HCT116 (cell line): ENCODE data around the gene APOA5. TPM values are rescaled to one million over a fixed set of nuclear protein-coding genes. Genes with fewer than 3 reads are reported as not detected.

Experiments
- ATAC-seq: fragments of 200-7000 bp; cut with Tn5 transposase; 2 replicates; pipeline ENCODE4 v1.9.1; 2020; ENCODE audit warnings: mild to moderate bottlenecking, moderate library complexity
- BruUV-seq: library from RNA; stranded (reverse); fragments of 400-500 nt; replicated peaks from 2 replicates; lab custom pipeline; 2021; lab: Mats Ljungman, UMichigan
- CTCF ChIA-PET: fragments of 300-600 bp; sonication (Branson Sonifier 250); formaldehyde crosslinking; loops from one replicate; lab custom pipeline; 2021; ENCODE audit warnings: antibody characterized with exemption; lab: Charles Lee
- POLR2A ChIA-PET: fragments of 300-600, 350-600 bp; sonication (Branson Sonifier 250); formaldehyde crosslinking; loops from one replicate; lab custom pipeline; 2021; ENCODE audit warnings: antibody characterized with exemption; lab: Charles Lee
- RAD21 ChIA-PET, 2 experiments: fragments of 300-600 bp; sonication (Branson Sonifier 250); formaldehyde crosslinking; loops; one replicate each; lab custom pipeline; 2023; ENCODE audit warnings: low total read pairs in 2 of 2; ENCODE audit not compliant: uncharacterized antibody in 2 of 2, unreplicated experiment in 2 of 2, low non-redundant PET in 1 of 2; lab: Charles Lee
- DNase-seq: peaks from one replicate; pipeline ENCODE4 v3.0.0-alpha.2; 2010; ENCODE audit warnings: low read depth, low spot score
- H2AFZ ChIP-seq: fragments of 200-600 bp; shearing (Covaris generic), sonication (generic); 2 replicates; pipeline ENCODE4 v1.6.1; 2017; ENCODE audit warnings: low read depth, mixed run types, mixed read lengths, antibody characterized with exemption, low read length; ENCODE audit not compliant: poor library complexity, severe bottlenecking
- H3K27ac ChIP-seq: 2 replicates; pipeline ENCODE4 v1.5.1; 2012; ENCODE audit warnings: low read depth, low read length
- H3K27me3 ChIP-seq: fragments of 200-600 bp; sonication (generic); 2 replicates; pipeline ENCODE4 v1.6.1; 2016; ENCODE audit warnings: mixed run types, low read length, mixed read lengths; ENCODE audit not compliant: insufficient read depth
- H3K36me3 ChIP-seq, 2 experiments: fragments of 200-500 bp in 1 of 2; fragments of 200-600 bp in 1 of 2; sonication (Bioruptor generic) in 1 of 2; sonication (generic) in 1 of 2; 2 replicates each; pipeline versions ENCODE4 v1.5.1 to v1.6.1; 2014 to 2016; ENCODE audit warnings: low read length in 2 of 2, inconsistent platforms in 1 of 2, mixed read lengths in 1 of 2, mixed run types in 1 of 2; ENCODE audit not compliant: insufficient read depth in 2 of 2, control insufficient read depth in 1 of 2
- H3K4me1 ChIP-seq, 2 experiments: fragments of 200-600 bp in 1 of 2; sonication (generic) in 1 of 2; 2 replicates each; pipeline versions ENCODE4 v1.5.1 to v1.6.1; 2012 to 2017; ENCODE audit warnings: low read length in 2 of 2, inconsistent platforms in 1 of 2, mild to moderate bottlenecking in 1 of 2, mixed read lengths in 1 of 2, mixed run types in 1 of 2, moderate library complexity in 1 of 2; ENCODE audit not compliant: insufficient read depth in 2 of 2, control insufficient read depth in 1 of 2
- H3K4me2 ChIP-seq: fragments of 200-600 bp; sonication (generic); 2 replicates; pipeline ENCODE4 v1.6.1; 2017; ENCODE audit warnings: mixed run types, low read length, mixed read lengths
- H3K4me3 ChIP-seq, 2 experiments: fragments of 200-600 bp in 1 of 2; sonication (generic) in 1 of 2; replicated peaks in 1 of 2; 2 replicates each; pipeline ENCODE4 v1.5.1; 2011 to 2016; ENCODE audit warnings: low read length in 2 of 2, control low read depth in 1 of 2, low read depth in 1 of 2, mild to moderate bottlenecking in 1 of 2, mixed read lengths in 1 of 2, mixed run types in 1 of 2
- H3K79me2 ChIP-seq: fragments of 200-600 bp; sonication (generic); 2 replicates; pipeline ENCODE4 v1.6.1; 2017; ENCODE audit warnings: mild to moderate bottlenecking, mixed run types, low read length, moderate library complexity, mixed read lengths; ENCODE audit not compliant: insufficient read depth
- H3K9ac ChIP-seq: fragments of 200-600 bp; sonication (generic); 2 replicates; pipeline ENCODE4 v1.6.1; 2016; ENCODE audit warnings: low read length, mixed read lengths
- H3K9me2 ChIP-seq: fragments of 200-600 bp; sonication (generic), shearing (Covaris generic); 2 replicates; pipeline ENCODE4 v1.6.1; 2017; ENCODE audit warnings: mixed run types, mild to moderate bottlenecking, moderate library complexity; ENCODE audit not compliant: insufficient read depth
- H3K9me3 ChIP-seq, 2 experiments: fragments of 200-500 bp in 1 of 2; fragments of 200-600 bp in 1 of 2; sonication (Bioruptor generic) in 1 of 2; sonication (generic) in 1 of 2; 2 replicates each; pipeline ENCODE4 v1.6.1; 2014 to 2017; ENCODE audit warnings: low read length in 2 of 2, mixed read lengths in 2 of 2, inconsistent platforms in 1 of 2, low read depth in 1 of 2, mild to moderate bottlenecking in 1 of 2, mixed run types in 1 of 2, moderate library complexity in 1 of 2; ENCODE audit not compliant: control insufficient read depth in 1 of 2, insufficient read depth in 1 of 2
- H4K20me1 ChIP-seq: fragments of 200-600 bp; sonication (generic), shearing (Covaris generic); 2 replicates; pipeline ENCODE4 v1.6.1; 2017; ENCODE audit warnings: mixed run types, mild to moderate bottlenecking, moderate library complexity; ENCODE audit not compliant: insufficient read depth
- CBX3 ChIP-seq: IDR thresholded peaks from 2 replicates; pipeline ENCODE4 v1.6.1; 2012; ENCODE audit warnings: low read depth
- CTCF ChIP-seq, 3 experiments: fragments of 200-600 bp in 1 of 3; sonication (generic) in 1 of 3; IDR thresholded peaks in 2 of 3; conservative IDR thresholded peaks in 1 of 3; 2 replicates each; pipeline ENCODE4 v1.5.1; 2012 to 2017; ENCODE audit warnings: low read depth in 2 of 3, low read length in 2 of 3, antibody characterized with exemption in 1 of 3, borderline replicate concordance in 1 of 3, control low read depth in 1 of 3, mild to moderate bottlenecking in 1 of 3, mixed read lengths in 1 of 3, mixed run types in 1 of 3, moderate library complexity in 1 of 3; ENCODE audit not compliant: insufficient read depth in 1 of 3
- EGR1 ChIP-seq: IDR thresholded peaks from 2 replicates; pipeline ENCODE4 v1.6.1; 2012; ENCODE audit warnings: low read depth
- ELF1 ChIP-seq: IDR thresholded peaks from 2 replicates; pipeline ENCODE4 v1.6.1; 2012; ENCODE audit warnings: low read depth, borderline replicate concordance
- EZH2 ChIP-seq: fragments of 200-600 bp; sonication (generic); IDR thresholded peaks from 2 replicates; pipeline ENCODE4 v1.6.1; 2017; ENCODE audit warnings: antibody characterized with exemption, mixed run types
- EZH2phosphoT487 ChIP-seq: fragments of 200-600 bp; IDR thresholded peaks from 2 replicates; pipeline ENCODE4 v1.6.1; 2018; ENCODE audit warnings: antibody characterized with exemption, borderline replicate concordance
- JUND ChIP-seq: IDR thresholded peaks from 2 replicates; pipeline ENCODE4 v1.6.1; 2012
- POLR2A ChIP-seq: IDR thresholded peaks from 2 replicates; pipeline ENCODE4 v1.7.0; 2011; ENCODE audit warnings: borderline replicate concordance; ENCODE audit not compliant: insufficient read depth, insufficient read length; ENCODE audit errors: extremely low read depth
- POLR2AphosphoS5 ChIP-seq: IDR thresholded peaks from 2 replicates; pipeline ENCODE4 v1.6.1; 2011; ENCODE audit warnings: mild to moderate bottlenecking, low read depth, low read length, moderate library complexity
- RAD21 ChIP-seq: IDR thresholded peaks from 2 replicates; pipeline ENCODE4 v1.6.1; 2012; ENCODE audit warnings: low read depth, mild to moderate bottlenecking
- SIN3A ChIP-seq: IDR thresholded peaks from 2 replicates; pipeline ENCODE4 v1.6.1; 2012; ENCODE audit warnings: low read depth
- TCF7L2 ChIP-seq: IDR thresholded peaks from 2 replicates; pipeline ENCODE4 v1.7.0; 2011; ENCODE audit warnings: borderline replicate concordance, inconsistent platforms; ENCODE audit not compliant: insufficient read depth, insufficient read length; ENCODE audit errors: extremely low read depth
- YY1 ChIP-seq: IDR thresholded peaks from 2 replicates; pipeline ENCODE4 v1.6.1; 2011; ENCODE audit warnings: low read length, low read depth, moderate library complexity, mild to moderate bottlenecking; ENCODE audit not compliant: insufficient replicate concordance; ENCODE audit errors: extremely low read depth
- ZBTB33 ChIP-seq: IDR thresholded peaks from 2 replicates; pipeline ENCODE4 v1.6.1; 2011; ENCODE audit warnings: mild to moderate bottlenecking, low read length, moderate library complexity; ENCODE audit not compliant: insufficient replicate concordance; ENCODE audit errors: extremely low read depth
- ZFX ChIP-seq: fragments of 450-650 bp; IDR thresholded peaks from 2 replicates; pipeline ENCODE4 v1.6.1; 2017
- ZNF274 ChIP-seq: fragments of 200-500 bp; sonication (Bioruptor generic); IDR thresholded peaks from 2 replicates; pipeline ENCODE4 v1.6.1; 2014; ENCODE audit warnings: mild to moderate bottlenecking, low read depth, low read length, inconsistent platforms
- intact Hi-C: fragments of 100-400 bp; cut with micrococcal nuclease; formaldehyde crosslinking; loops from 2 replicates; pipeline ENCODE4 v1.10.0; 2022
- total RNA-seq: library from RNA; stranded (reverse); gene quantifications from one replicate; pipeline ENCODE4 v1.2.1, GENCODE V29; 2021; ENCODE audit not compliant: unreplicated experiment
- TF ChIP-seq, protein P1 (sequence below): IDR thresholded peaks from 2 replicates; pipeline ENCODE4 v1.6.1; 2012; ENCODE audit warnings: low read depth
- TF ChIP-seq, protein P2 (sequence below): IDR thresholded peaks from 2 replicates; pipeline ENCODE4 v1.6.1; 2012
- TF ChIP-seq, protein P3 (sequence below): IDR thresholded peaks from 2 replicates; pipeline ENCODE4 v1.6.1; 2012

APOA5 gene
- total RNA-seq, 1 experiment from 2014 or later: 0.12 TPM

- Histone ChIP-seq H3K9me3 (no peaks in the 10 kb centered on the region), H3K9ac (no peak overlapping the region), H3K79me2 (no peaks in the 10 kb centered on the region), H3K4me3 (no peak overlapping the region), H3K36me3 (no peaks in the 10 kb centered on the region), H3K4me1 (no peaks in the 10 kb centered on the region), H3K27ac (no peak overlapping the region), H4K20me1 (no peaks in the 10 kb centered on the region), H3K27me3 (no peaks in the 10 kb centered on the region), H3K4me2 (no peak overlapping the region), H2AFZ (no peak overlapping the region), H3K9me2 (no peaks in the 10 kb centered on the region)
- BruUV-seq: no TSS peak
- ATAC-seq (no peak), DNase-seq (no peak)
- ChIA-PET CTCF (no interaction called here), POLR2A (no interaction called here), RAD21 (no interaction called here)
- intact Hi-C loops: no loop called here
- TF ChIP-seq JUND (no peak), POLR2AphosphoS5 (no peak), CTCF (IDR thresholded peaks at IDR 0.05 in 2 of 3, conservative IDR thresholded peaks at IDR 0.05 in 1 of 3; ENCODE audit: borderline replicate concordance in 1 of 3, insufficient read depth in 1 of 3, low read depth in 2 of 3, low read length in 2 of 3) (no peak), POLR2A (no peak), ZNF274 (no peak), CBX3 (no peak), RAD21 (no peak), YY1 (no peak), EZH2 (no peak), SIN3A (no peak), ZBTB33 (no peak), TCF7L2 (no peak), ELF1 (no peak), EZH2phosphoT487 (no peak), ZFX (no peak), EGR1 (no peak)
- TF ChIP-seq, protein P1, sequence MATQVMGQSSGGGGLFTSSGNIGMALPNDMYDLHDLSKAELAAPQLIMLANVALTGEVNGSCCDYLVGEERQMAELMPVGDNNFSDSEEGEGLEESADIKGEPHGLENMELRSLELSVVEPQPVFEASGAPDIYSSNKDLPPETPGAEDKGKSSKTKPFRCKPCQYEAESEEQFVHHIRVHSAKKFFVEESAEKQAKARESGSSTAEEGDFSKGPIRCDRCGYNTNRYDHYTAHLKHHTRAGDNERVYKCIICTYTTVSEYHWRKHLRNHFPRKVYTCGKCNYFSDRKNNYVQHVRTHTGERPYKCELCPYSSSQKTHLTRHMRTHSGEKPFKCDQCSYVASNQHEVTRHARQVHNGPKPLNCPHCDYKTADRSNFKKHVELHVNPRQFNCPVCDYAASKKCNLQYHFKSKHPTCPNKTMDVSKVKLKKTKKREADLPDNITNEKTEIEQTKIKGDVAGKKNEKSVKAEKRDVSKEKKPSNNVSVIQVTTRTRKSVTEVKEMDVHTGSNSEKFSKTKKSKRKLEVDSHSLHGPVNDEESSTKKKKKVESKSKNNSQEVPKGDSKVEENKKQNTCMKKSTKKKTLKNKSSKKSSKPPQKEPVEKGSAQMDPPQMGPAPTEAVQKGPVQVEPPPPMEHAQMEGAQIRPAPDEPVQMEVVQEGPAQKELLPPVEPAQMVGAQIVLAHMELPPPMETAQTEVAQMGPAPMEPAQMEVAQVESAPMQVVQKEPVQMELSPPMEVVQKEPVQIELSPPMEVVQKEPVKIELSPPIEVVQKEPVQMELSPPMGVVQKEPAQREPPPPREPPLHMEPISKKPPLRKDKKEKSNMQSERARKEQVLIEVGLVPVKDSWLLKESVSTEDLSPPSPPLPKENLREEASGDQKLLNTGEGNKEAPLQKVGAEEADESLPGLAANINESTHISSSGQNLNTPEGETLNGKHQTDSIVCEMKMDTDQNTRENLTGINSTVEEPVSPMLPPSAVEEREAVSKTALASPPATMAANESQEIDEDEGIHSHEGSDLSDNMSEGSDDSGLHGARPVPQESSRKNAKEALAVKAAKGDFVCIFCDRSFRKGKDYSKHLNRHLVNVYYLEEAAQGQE: no peak
- TF ChIP-seq, protein P2, sequence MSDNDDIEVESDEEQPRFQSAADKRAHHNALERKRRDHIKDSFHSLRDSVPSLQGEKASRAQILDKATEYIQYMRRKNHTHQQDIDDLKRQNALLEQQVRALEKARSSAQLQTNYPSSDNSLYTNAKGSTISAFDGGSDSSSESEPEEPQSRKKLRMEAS: no peak
- TF ChIP-seq, protein P3, sequence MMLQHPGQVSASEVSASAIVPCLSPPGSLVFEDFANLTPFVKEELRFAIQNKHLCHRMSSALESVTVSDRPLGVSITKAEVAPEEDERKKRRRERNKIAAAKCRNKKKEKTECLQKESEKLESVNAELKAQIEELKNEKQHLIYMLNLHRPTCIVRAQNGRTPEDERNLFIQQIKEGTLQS: no peak
Observed at GRCh38 chr11:116827461-116827860, 35.8 kb upstream of the APOA5 start.
